HepG2 (cell line): ENCODE results near the gene DERL2. TPM values are rescaled to one million over a fixed set of nuclear protein-coding genes. Genes with fewer than 3 reads are reported as not detected.

Experiments used
- ARID2 ChIP-seq: sonication (generic); formaldehyde crosslinking; IDR thresholded peaks from 2 replicates; pipeline ENCODE4 v1.8.1; 2022; ENCODE audit warnings: mild to moderate bottlenecking, missing genetic modification reagents, borderline replicate concordance
- MAZ ChIP-seq, 2 experiments: sonication (generic) in 1 of 2; formaldehyde crosslinking in 1 of 2; IDR thresholded peaks; 2 replicates each; pipeline versions ENCODE4 v1.5.0 to v1.6.1; 2012 to 2020; ENCODE audit warnings: low read depth in 2 of 2, mild to moderate bottlenecking in 2 of 2, borderline replicate concordance in 1 of 2, improper control_type of control experiment in 1 of 2, low read length in 1 of 2, missing genetic modification reagents in 1 of 2, moderate library complexity in 1 of 2
- NFIB ChIP-seq: sonication (generic); formaldehyde crosslinking; IDR thresholded peaks from 2 replicates; pipeline ENCODE4 v1.9.0; 2021; ENCODE audit warnings: missing genetic modification reagents, mild to moderate bottlenecking, borderline replicate concordance
- NFIC ChIP-seq: IDR thresholded peaks from 2 replicates; pipeline ENCODE4 v1.6.1; 2012; ENCODE audit warnings: mild to moderate bottlenecking, low read length, inconsistent platforms
- NR1H2 ChIP-seq: sonication (generic); formaldehyde crosslinking; IDR thresholded peaks from 2 replicates; pipeline ENCODE4 v1.8.1; 2022; ENCODE audit warnings: low read depth, missing genetic modification reagents, borderline replicate concordance
- PHF8 ChIP-seq: sonication (generic); formaldehyde crosslinking; IDR thresholded peaks from 2 replicates; pipeline ENCODE4 v1.5.0; 2020; ENCODE audit warnings: missing genetic modification reagents
- POGZ ChIP-seq: sonication (generic); formaldehyde crosslinking; IDR thresholded peaks from 2 replicates; pipeline ENCODE4 v1.4.0; 2020; ENCODE audit warnings: mild to moderate bottlenecking, missing genetic modification reagents
- SNAI1 ChIP-seq: sonication (generic); formaldehyde crosslinking; IDR thresholded peaks from 2 replicates; pipeline ENCODE4 v1.5.0; 2020; ENCODE audit warnings: mild to moderate bottlenecking, missing genetic modification reagents, borderline replicate concordance
- SOX13 ChIP-seq, 3 experiments: fragments of 450-650 bp in 1 of 3; sonication (generic) in 1 of 3; formaldehyde crosslinking in 1 of 3; IDR thresholded peaks in 2 of 3; conservative IDR thresholded peaks in 1 of 3; 2 replicates each; pipeline versions ENCODE4 v1.5.0 to v1.6.1; 2016 to 2020; ENCODE audit warnings: antibody characterized with exemption in 1 of 3, mild to moderate bottlenecking in 1 of 3, missing compliant biosample characterization in 1 of 3, missing genetic modification reagents in 1 of 3, moderate library complexity in 1 of 3
- THYN1 ChIP-seq: sonication (generic); formaldehyde crosslinking; IDR thresholded peaks from 2 replicates; pipeline ENCODE4 v1.8.1; 2023; ENCODE audit warnings: low read depth, mild to moderate bottlenecking, moderate library complexity, missing genetic modification reagents, borderline replicate concordance
- TOE1 ChIP-seq: sonication (generic); formaldehyde crosslinking; IDR thresholded peaks from 2 replicates; pipeline ENCODE4 v1.4.0; 2020; ENCODE audit warnings: mild to moderate bottlenecking, missing genetic modification reagents
- ZEB1 ChIP-seq: IDR thresholded peaks from 2 replicates; pipeline ENCODE4 v1.6.1; 2012; ENCODE audit warnings: mild to moderate bottlenecking, low read depth, inconsistent platforms; ENCODE audit not compliant: insufficient replicate concordance
- ZFP91 ChIP-seq: sonication (generic); formaldehyde crosslinking; IDR thresholded peaks from 2 replicates; pipeline ENCODE4 v1.9.0; 2022; ENCODE audit warnings: missing genetic modification reagents, mild to moderate bottlenecking, borderline replicate concordance
- ZNF382 ChIP-seq: sonication (generic); formaldehyde crosslinking; IDR thresholded peaks from 2 replicates; pipeline ENCODE4 v1.5.0; 2020; ENCODE audit warnings: missing genetic modification reagents, mild to moderate bottlenecking, borderline replicate concordance
- ZNF703 ChIP-seq: sonication (generic); formaldehyde crosslinking; IDR thresholded peaks from 2 replicates; pipeline ENCODE4 v1.5.1; 2020; ENCODE audit warnings: missing genetic modification reagents, mild to moderate bottlenecking, moderate library complexity, borderline replicate concordance
- ZNF879 ChIP-seq: sonication (generic); formaldehyde crosslinking; IDR thresholded peaks from 2 replicates; pipeline ENCODE4 v1.8.1; 2023; ENCODE audit warnings: missing genetic modification reagents
- polyA plus RNA-seq, 8 experiments: library from polyadenylated mRNA; depleted of rRNA in 3 of 8; stranded (reverse) in 7 of 8; unstranded in 1 of 8; fragments of >200 nt; fragmentation: Illumina TruSeq in 4 of 8; extraction: Trizol in 4 of 8; gene quantifications; 2 replicates each; pipeline versions ENCODE4 v1.2.1 to v1.2.3, GENCODE V29; 2011 to 2016; ENCODE audit warnings: low read depth in 4 of 8, missing spikeins in 1 of 8, mixed read lengths in 1 of 8; ENCODE audit not compliant: insufficient read depth in 1 of 8
- total RNA-seq, 5 experiments: library from RNA; depleted of rRNA; stranded (reverse); fragments of >200 nt; fragmentation: Illumina TruSeq; extraction: Trizol; gene quantifications; 2 replicates each; pipeline ENCODE4 v1.2.3, GENCODE V29; 2016; ENCODE audit warnings: low read depth in 1 of 5
- TF ChIP-seq, protein P1 (sequence below): sonication (generic); formaldehyde crosslinking; IDR thresholded peaks from 2 replicates; pipeline ENCODE4 v1.4.0; 2020; ENCODE audit warnings: mild to moderate bottlenecking, missing genetic modification reagents
- TF ChIP-seq, protein P2 (sequence below): sonication (generic); formaldehyde crosslinking; IDR thresholded peaks from 2 replicates; pipeline ENCODE4 v1.5.1; 2020; ENCODE audit warnings: mild to moderate bottlenecking, moderate library complexity, missing genetic modification reagents
- TF ChIP-seq, protein P3 (sequence below): IDR thresholded peaks from 2 replicates; pipeline ENCODE4 v1.6.1; 2016; ENCODE audit warnings: mild to moderate bottlenecking
- TF ChIP-seq, protein P4 (sequence below): sonication (generic); formaldehyde crosslinking; IDR thresholded peaks from 2 replicates; pipeline ENCODE4 v1.8.1; 2023; ENCODE audit warnings: mild to moderate bottlenecking, missing genetic modification reagents

DERL2 gene
- total and polyA plus RNA-seq, 2 of the 13 experiments (the other 11 are each of a cell fraction or from before 2014, with no cell fraction given), result 59.3 to 65.2 TPM

- no peak for TF ChIP-seq THYN1 (CRISPR knock-in tag)
- TF ChIP-seq ARID2 (CRISPR knock-in tag), result no peak
- TF ChIP-seq MAZ (IDR thresholded peaks at IDR 0.05; ENCODE audit: borderline replicate concordance, low read depth, low read length), result peak; percentile 80
- peak; percentile 83 for TF ChIP-seq MAZ (CRISPR knock-in tag; IDR thresholded peaks at IDR 0.05; ENCODE audit: low read depth)
- TF ChIP-seq ZNF382 (CRISPR knock-in tag), result no peak
- no peak for TF ChIP-seq ZNF703 (CRISPR knock-in tag)
- TF ChIP-seq ZFP91 (CRISPR knock-in tag), result peak; percentile 89
- no peak for TF ChIP-seq ZEB1
- peak; percentile 35; the same call in 1 of the 2 replicates for TF ChIP-seq NR1H2
- no peak for TF ChIP-seq SOX13 (IDR thresholded peaks at IDR 0.05)
- TF ChIP-seq SOX13 (CRISPR knock-in tag; conservative IDR thresholded peaks at IDR 0.05 in 1 of 2, IDR thresholded peaks at IDR 0.05 in 1 of 2), result peak in 1 of 2 experiments; percentile 46; a peak in 1 of 4 replicates
- peak; percentile 92 for TF ChIP-seq PHF8 (CRISPR knock-in tag)
- TF ChIP-seq SNAI1 (CRISPR knock-in tag), result peak; percentile 78; the same call in 1 of the 2 replicates
- TF ChIP-seq NFIC, result peak; percentile 28; the same call in 1 of the 2 replicates
- TF ChIP-seq, protein P1, sequence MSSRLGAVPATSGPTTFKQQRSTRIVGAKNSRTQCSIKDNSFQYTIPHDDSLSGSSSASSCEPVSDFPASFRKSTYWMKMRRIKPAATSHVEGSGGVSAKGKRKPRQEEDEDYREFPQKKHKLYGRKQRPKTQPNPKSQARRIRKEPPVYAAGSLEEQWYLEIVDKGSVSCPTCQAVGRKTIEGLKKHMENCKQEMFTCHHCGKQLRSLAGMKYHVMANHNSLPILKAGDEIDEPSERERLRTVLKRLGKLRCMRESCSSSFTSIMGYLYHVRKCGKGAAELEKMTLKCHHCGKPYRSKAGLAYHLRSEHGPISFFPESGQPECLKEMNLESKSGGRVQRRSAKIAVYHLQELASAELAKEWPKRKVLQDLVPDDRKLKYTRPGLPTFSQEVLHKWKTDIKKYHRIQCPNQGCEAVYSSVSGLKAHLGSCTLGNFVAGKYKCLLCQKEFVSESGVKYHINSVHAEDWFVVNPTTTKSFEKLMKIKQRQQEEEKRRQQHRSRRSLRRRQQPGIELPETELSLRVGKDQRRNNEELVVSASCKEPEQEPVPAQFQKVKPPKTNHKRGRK (CRISPR knock-in tag), result no peak
- TF ChIP-seq, protein P2, sequence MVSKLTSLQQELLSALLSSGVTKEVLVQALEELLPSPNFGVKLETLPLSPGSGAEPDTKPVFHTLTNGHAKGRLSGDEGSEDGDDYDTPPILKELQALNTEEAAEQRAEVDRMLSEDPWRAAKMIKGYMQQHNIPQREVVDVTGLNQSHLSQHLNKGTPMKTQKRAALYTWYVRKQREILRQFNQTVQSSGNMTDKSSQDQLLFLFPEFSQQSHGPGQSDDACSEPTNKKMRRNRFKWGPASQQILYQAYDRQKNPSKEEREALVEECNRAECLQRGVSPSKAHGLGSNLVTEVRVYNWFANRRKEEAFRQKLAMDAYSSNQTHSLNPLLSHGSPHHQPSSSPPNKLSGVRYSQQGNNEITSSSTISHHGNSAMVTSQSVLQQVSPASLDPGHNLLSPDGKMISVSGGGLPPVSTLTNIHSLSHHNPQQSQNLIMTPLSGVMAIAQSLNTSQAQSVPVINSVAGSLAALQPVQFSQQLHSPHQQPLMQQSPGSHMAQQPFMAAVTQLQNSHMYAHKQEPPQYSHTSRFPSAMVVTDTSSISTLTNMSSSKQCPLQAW (CRISPR knock-in tag), result peak; percentile 23; the same call in 1 of the 2 replicates
- TF ChIP-seq POGZ, result peak; percentile 93
- no peak for TF ChIP-seq TOE1
- TF ChIP-seq ZNF879 (CRISPR knock-in tag), result no peak
- TF ChIP-seq, protein P3, sequence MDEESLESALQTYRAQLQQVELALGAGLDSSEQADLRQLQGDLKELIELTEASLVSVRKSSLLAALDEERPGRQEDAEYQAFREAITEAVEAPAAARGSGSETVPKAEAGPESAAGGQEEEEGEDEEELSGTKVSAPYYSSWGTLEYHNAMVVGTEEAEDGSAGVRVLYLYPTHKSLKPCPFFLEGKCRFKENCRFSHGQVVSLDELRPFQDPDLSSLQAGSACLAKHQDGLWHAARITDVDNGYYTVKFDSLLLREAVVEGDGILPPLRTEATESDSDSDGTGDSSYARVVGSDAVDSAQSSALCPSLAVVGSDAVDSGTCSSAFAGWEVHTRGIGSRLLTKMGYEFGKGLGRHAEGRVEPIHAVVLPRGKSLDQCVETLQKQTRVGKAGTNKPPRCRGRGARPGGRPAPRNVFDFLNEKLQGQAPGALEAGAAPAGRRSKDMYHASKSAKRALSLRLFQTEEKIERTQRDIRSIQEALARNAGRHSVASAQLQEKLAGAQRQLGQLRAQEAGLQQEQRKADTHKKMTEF (CRISPR knock-in tag), result peak; percentile 90
- TF ChIP-seq, protein P4, sequence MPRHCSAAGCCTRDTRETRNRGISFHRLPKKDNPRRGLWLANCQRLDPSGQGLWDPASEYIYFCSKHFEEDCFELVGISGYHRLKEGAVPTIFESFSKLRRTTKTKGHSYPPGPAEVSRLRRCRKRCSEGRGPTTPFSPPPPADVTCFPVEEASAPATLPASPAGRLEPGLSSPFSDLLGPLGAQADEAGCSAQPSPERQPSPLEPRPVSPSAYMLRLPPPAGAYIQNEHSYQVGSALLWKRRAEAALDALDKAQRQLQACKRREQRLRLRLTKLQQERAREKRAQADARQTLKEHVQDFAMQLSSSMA, result peak; percentile 36
- TF ChIP-seq NFIB (CRISPR knock-in tag), result no peak
Measured at GRCh38 chr17:5438716-5439445, 47.1 kb downstream of the DERL2 start, which contains the start of gene C1QBP (continued).
